KMS-11 (cell line): ENCODE measurements around the gene MAPK14.

Experiments
- H2AFZ ChIP-seq: fragments of 200-600 bp; sonication (generic); 2 replicates; pipeline ENCODE4 v1.6.1; 2016; ENCODE audit warnings: antibody characterized with exemption, mixed run types, low read depth
- H3K27ac ChIP-seq: fragments of 200-600 bp; sonication (generic); 2 replicates; pipeline ENCODE4 v1.6.1; 2016; ENCODE audit warnings: mild to moderate bottlenecking, mixed run types
- H3K27me3 ChIP-seq: fragments of 200-600 bp; sonication (generic); 2 replicates; pipeline ENCODE4 v1.6.1; 2017; ENCODE audit warnings: mild to moderate bottlenecking, low read depth, mixed run types, moderate library complexity; ENCODE audit not compliant: insufficient read depth
- H3K36me3 ChIP-seq: fragments of 200-600 bp; sonication (generic); 2 replicates; pipeline ENCODE4 v1.6.1; 2017; ENCODE audit warnings: mild to moderate bottlenecking, mixed run types; ENCODE audit not compliant: insufficient read depth
- H3K4me1 ChIP-seq: fragments of 200-600 bp; sonication (generic); 2 replicates; pipeline ENCODE4 v1.6.1; 2016; ENCODE audit warnings: mild to moderate bottlenecking, low read depth, mixed run types; ENCODE audit not compliant: poor library complexity, severe bottlenecking
- H3K4me2 ChIP-seq: fragments of 200-600 bp; sonication (generic); 2 replicates; pipeline ENCODE4 v1.7.0; 2016; ENCODE audit warnings: mild to moderate bottlenecking, mixed run types
- H3K4me3 ChIP-seq: fragments of 200-600 bp; sonication (generic); IDR thresholded peaks from 2 replicates; pipeline ENCODE4 v1.6.1; 2017; ENCODE audit warnings: low read depth, low read length, mixed read lengths; ENCODE audit not compliant: insufficient read depth
- H3K79me2 ChIP-seq: fragments of 200-600 bp; sonication (generic); 2 replicates; pipeline ENCODE4 v1.6.1; 2016; ENCODE audit warnings: low read depth, mixed run types; ENCODE audit not compliant: insufficient read depth
- H3K9ac ChIP-seq: fragments of 200-600 bp; sonication (generic); 2 replicates; pipeline ENCODE4 v1.6.1; 2016; ENCODE audit warnings: mild to moderate bottlenecking, mixed run types
- H4K20me1 ChIP-seq: fragments of 200-600 bp; sonication (generic); 2 replicates; pipeline ENCODE4 v1.6.1; 2016; ENCODE audit warnings: mild to moderate bottlenecking, mixed run types; ENCODE audit not compliant: insufficient read depth
- CTCF ChIP-seq: fragments of 200-600 bp; sonication (generic); conservative IDR thresholded peaks from 2 replicates; pipeline ENCODE4 v1.6.1; 2017; ENCODE audit warnings: low read depth, mild to moderate bottlenecking, antibody characterized with exemption, low read length, moderate library complexity, mixed read lengths

The MAPK14 gene

GRCh38 chr6:36038120-36038876 is 10.7 kb downstream of the MAPK14 start:
- peaks cover 11% of the 10 kb centered on the region for H4K20me1 ChIP-seq
- no peak overlapping the region for H3K4me3 ChIP-seq
- peaks cover 96% of the 10 kb centered on the region for H3K79me2 ChIP-seq

GRCh38 chr6:36039112-36039511 is 11.5 kb downstream of the MAPK14 start:
- Histone ChIP-seq H4K20me1 (peaks cover 8% of the 10 kb centered on the region), H3K27me3 (no peaks in the 10 kb centered on the region), H3K36me3 (no peaks in the 10 kb centered on the region), H3K79me2 (peaks cover 95% of the 10 kb centered on the region), H3K27ac (no peak overlapping the region), H3K4me1 (no peaks in the 10 kb centered on the region), H3K4me2 (no peak overlapping the region), H3K4me3 (no peak overlapping the region), H3K9ac (no peak overlapping the region), H2AFZ (no peak overlapping the region)
- TF ChIP-seq CTCF = no peak

More at GRCh38 chr6:36038120-36038876, 10.7 kb downstream of the MAPK14 start:
- Histone ChIP-seq H3K36me3 (no peaks in the 10 kb centered on the region), H2AFZ (no peak overlapping the region), H3K27ac (no peak overlapping the region), H3K9ac (no peak overlapping the region), H3K27me3 (no peaks in the 10 kb centered on the region), H3K4me2 (no peak overlapping the region), H3K4me1 (no peaks in the 10 kb centered on the region)
- no peak for TF ChIP-seq CTCF

GRCh38 chr6:36040958-36041357 is 13.3 kb downstream of the MAPK14 start:
- Histone ChIP-seq H3K4me2 (no peak overlapping the region), H3K79me2 (peaks cover 91% of the 10 kb centered on the region), H3K4me3 (no peak overlapping the region), H3K9ac (no peak overlapping the region), H3K27me3 (no peaks in the 10 kb centered on the region), H2AFZ (no peak overlapping the region), H4K20me1 (peaks cover 8% of the 10 kb centered on the region; the same call in 1 of the 2 replicates), H3K36me3 (no peaks in the 10 kb centered on the region), H3K4me1 (no peaks in the 10 kb centered on the region), H3K27ac (no peak overlapping the region)
- no peak for TF ChIP-seq CTCF

GRCh38 chr6:36042618-36043260 is 15.1 kb downstream of the MAPK14 start:
- peaks cover 8% of the 10 kb centered on the region; the same call in 1 of the 2 replicates for H4K20me1 ChIP-seq
- no peak overlapping the region for H3K4me3 ChIP-seq
- H3K36me3 ChIP-seq = no peaks in the 10 kb centered on the region
- H2AFZ ChIP-seq = no peak overlapping the region
- no peak overlapping the region for H3K4me2 ChIP-seq
- H3K27me3 ChIP-seq = no peaks in the 10 kb centered on the region
- H3K27ac ChIP-seq = no peak overlapping the region
- no peak overlapping the region for H3K9ac ChIP-seq
- H3K4me1 ChIP-seq = no peaks in the 10 kb centered on the region
- peaks cover 91% of the 10 kb centered on the region for H3K79me2 ChIP-seq
- no peak for TF ChIP-seq CTCF
